Forelimb muscle (tissue), 1 donor: Measurements from ENCODE around the gene C12orf50. TPM values are rescaled to one million over a fixed set of nuclear protein-coding genes. Genes with fewer than 3 reads are reported as not detected.

ENCODE experiments used
- polyA plus RNA-seq: library from polyadenylated mRNA; unstranded; fragments of 120-200 nt; gene quantifications from one replicate; pipeline ENCODE4 v1.2.1, GENCODE V29; 2013; ENCODE audit not compliant: insufficient read length

Gene C12orf50
- polyA plus RNA-seq, 1 donor: 0.34 TPM

Other genes starting within 250 kb of the C12orf50 start
- gene CEP290, start 112.7 kb upstream of the C12orf50 start, polyA plus RNA-seq: 12.7 TPM
- gene TMTC3, start 112.9 kb upstream of the C12orf50 start, polyA plus RNA-seq: 12.3 TPM